Neural cell (in vitro differentiated cells): ENCODE measurements around the gene NR2F6.

Experiments
- EP300 ChIP-seq: fragments of 450-650 bp; conservative IDR thresholded peaks from 2 replicates; pipeline ENCODE4 v1.6.1; 2014; ENCODE audit warnings: antibody characterized with exemption, mild to moderate bottlenecking, moderate library complexity; ENCODE audit not compliant: poor library complexity, severe bottlenecking
- TF ChIP-seq, protein P1 (sequence below): fragments of 450-650 bp; IDR thresholded peaks from 2 replicates; pipeline ENCODE4 v1.5.1; 2014; ENCODE audit warnings: antibody characterized with exemption, mild to moderate bottlenecking, moderate library complexity; ENCODE audit not compliant: poor library complexity, severe bottlenecking

DNA sequence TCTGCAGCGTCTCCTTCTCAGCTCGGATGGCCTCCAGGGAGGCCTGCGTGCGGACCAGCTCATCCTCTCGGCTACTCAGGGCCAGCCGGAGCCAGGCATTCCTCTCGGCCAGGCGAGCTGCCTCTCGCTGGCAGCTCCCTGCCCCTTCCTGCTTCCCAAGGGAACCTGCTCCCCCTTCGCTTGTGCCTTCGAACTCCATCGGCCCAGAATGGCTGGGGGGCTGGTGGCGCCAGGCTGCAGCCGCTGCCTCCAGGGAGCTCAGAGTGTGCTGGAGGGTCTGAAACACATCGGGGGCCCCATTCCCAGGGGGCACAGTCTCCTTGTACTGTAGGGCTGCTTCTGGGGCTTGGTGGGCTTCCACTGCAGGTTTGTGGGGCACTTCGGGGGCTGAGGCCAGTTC, 16.8 kb upstream of the NR2F6 start:
- TF ChIP-seq EP300, result no peak
- TF ChIP-seq, protein P1, sequence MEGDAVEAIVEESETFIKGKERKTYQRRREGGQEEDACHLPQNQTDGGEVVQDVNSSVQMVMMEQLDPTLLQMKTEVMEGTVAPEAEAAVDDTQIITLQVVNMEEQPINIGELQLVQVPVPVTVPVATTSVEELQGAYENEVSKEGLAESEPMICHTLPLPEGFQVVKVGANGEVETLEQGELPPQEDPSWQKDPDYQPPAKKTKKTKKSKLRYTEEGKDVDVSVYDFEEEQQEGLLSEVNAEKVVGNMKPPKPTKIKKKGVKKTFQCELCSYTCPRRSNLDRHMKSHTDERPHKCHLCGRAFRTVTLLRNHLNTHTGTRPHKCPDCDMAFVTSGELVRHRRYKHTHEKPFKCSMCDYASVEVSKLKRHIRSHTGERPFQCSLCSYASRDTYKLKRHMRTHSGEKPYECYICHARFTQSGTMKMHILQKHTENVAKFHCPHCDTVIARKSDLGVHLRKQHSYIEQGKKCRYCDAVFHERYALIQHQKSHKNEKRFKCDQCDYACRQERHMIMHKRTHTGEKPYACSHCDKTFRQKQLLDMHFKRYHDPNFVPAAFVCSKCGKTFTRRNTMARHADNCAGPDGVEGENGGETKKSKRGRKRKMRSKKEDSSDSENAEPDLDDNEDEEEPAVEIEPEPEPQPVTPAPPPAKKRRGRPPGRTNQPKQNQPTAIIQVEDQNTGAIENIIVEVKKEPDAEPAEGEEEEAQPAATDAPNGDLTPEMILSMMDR, result no peak
